Ishikawa (cell line): Measurements from ENCODE around the gene C11orf98.

Experiments used
- CEBPB ChIP-seq: IDR thresholded peaks from 2 replicates; pipeline ENCODE4 v1.6.1; 2012
- CREB1 ChIP-seq: IDR thresholded peaks from 2 replicates; pipeline ENCODE4 v1.6.1; 2012; ENCODE audit warnings: low read depth
- EGR1 ChIP-seq: IDR thresholded peaks from 2 replicates; pipeline ENCODE4 v1.6.1; 2012
- EP300 ChIP-seq: IDR thresholded peaks from 2 replicates; pipeline ENCODE4 v1.6.1; 2012; ENCODE audit warnings: borderline replicate concordance
- FOXM1 ChIP-seq: IDR thresholded peaks from 2 replicates; pipeline ENCODE4 v1.6.1; 2012; ENCODE audit warnings: low read depth, borderline replicate concordance
- MAX ChIP-seq: IDR thresholded peaks from 2 replicates; pipeline ENCODE4 v1.6.1; 2012
- NFIC ChIP-seq: IDR thresholded peaks from 2 replicates; pipeline ENCODE4 v1.6.1; 2012
- RAD21 ChIP-seq: IDR thresholded peaks from 2 replicates; pipeline ENCODE4 v1.6.1; 2012; ENCODE audit warnings: low read depth
- REST ChIP-seq: IDR thresholded peaks from 2 replicates; pipeline ENCODE4 v1.6.1; 2012; ENCODE audit warnings: low read depth, mild to moderate bottlenecking
- TAF1 ChIP-seq: IDR thresholded peaks from 2 replicates; pipeline ENCODE4 v1.6.1; 2012; ENCODE audit warnings: low read depth, mild to moderate bottlenecking
- TCF12 ChIP-seq: IDR thresholded peaks from 2 replicates; pipeline ENCODE4 v1.6.1; 2012; ENCODE audit warnings: low read depth
- TEAD4 ChIP-seq: IDR thresholded peaks from 2 replicates; pipeline ENCODE4 v1.6.1; 2012
- USF1 ChIP-seq: IDR thresholded peaks from 2 replicates; pipeline ENCODE4 v1.6.1; 2012
- YY1 ChIP-seq: IDR thresholded peaks from 2 replicates; pipeline ENCODE4 v1.6.1; 2012; ENCODE audit warnings: low read depth
- ZBTB7A ChIP-seq: IDR thresholded peaks from 2 replicates; pipeline ENCODE4 v1.6.1; 2012; ENCODE audit warnings: low read depth

C11orf98 gene

GRCh38 chr11:62654297-62654696 is 10.7 kb downstream of the C11orf98 start:
- no peak for TF ChIP-seq CEBPB
- TF ChIP-seq TCF12 = no peak
- no peak for TF ChIP-seq REST
- no peak for TF ChIP-seq USF1
- no peak for TF ChIP-seq FOXM1

GRCh38 chr11:62652161-62653006 is 12.6 kb downstream of the C11orf98 start:
- TF ChIP-seq FOXM1 = no peak
- no peak for TF ChIP-seq RAD21
- TF ChIP-seq NFIC = no peak
- no peak for TF ChIP-seq YY1
- TF ChIP-seq TCF12 = no peak
- no peak for TF ChIP-seq TEAD4
- no peak for TF ChIP-seq CREB1
- TF ChIP-seq USF1 = no peak
- no peak for TF ChIP-seq ZBTB7A
- TF ChIP-seq EGR1 = no peak
- no peak for TF ChIP-seq TAF1
- TF ChIP-seq EP300 = no peak
- TF ChIP-seq MAX = no peak
- TF ChIP-seq CEBPB = no peak
- no peak for TF ChIP-seq REST

GRCh38 chr11:62649486-62649885 is 15.5 kb downstream of the C11orf98 start:
- TF ChIP-seq TAF1 (no peak), FOXM1 (no peak), TCF12 (no peak), EGR1 (no peak), USF1 (no peak), RAD21 (no peak), ZBTB7A (no peak), CEBPB (no peak), EP300 (no peak), YY1 (no peak), MAX (no peak), CREB1 (no peak), REST (no peak), TEAD4 (no peak), NFIC (no peak)

GRCh38 chr11:62648967-62649364 is 16.0 kb downstream of the C11orf98 start:
- TF ChIP-seq TAF1 (no peak), TCF12 (no peak), FOXM1 (no peak), NFIC (no peak), USF1 (no peak), REST (no peak), RAD21 (no peak), TEAD4 (no peak), YY1 (no peak), CEBPB (no peak), EGR1 (no peak), MAX (no peak), ZBTB7A (no peak)
